Measurements from ENCODE around the gene PTPRC.

DNA sequence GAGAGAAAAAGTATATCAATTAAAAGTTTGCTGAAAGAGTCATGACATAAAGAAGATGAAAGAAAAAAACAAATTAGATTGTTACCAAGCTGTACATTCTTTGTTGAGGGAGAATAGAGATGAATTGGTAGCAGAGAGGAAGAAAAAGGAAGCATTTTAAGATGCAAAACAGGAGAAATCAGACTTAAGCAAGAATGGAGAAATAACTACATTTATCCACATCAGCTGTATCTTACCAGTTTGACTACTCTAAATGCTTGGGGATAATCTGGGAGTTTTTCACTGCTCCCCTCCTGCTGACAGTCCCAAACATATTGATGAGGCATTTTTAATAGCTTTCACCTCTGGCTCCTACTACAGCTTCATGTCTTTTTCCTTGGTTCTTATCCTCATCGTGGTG is 16.8 kb upstream of the PTPRC start:
- TF ChIP-seq, protein P1, sequence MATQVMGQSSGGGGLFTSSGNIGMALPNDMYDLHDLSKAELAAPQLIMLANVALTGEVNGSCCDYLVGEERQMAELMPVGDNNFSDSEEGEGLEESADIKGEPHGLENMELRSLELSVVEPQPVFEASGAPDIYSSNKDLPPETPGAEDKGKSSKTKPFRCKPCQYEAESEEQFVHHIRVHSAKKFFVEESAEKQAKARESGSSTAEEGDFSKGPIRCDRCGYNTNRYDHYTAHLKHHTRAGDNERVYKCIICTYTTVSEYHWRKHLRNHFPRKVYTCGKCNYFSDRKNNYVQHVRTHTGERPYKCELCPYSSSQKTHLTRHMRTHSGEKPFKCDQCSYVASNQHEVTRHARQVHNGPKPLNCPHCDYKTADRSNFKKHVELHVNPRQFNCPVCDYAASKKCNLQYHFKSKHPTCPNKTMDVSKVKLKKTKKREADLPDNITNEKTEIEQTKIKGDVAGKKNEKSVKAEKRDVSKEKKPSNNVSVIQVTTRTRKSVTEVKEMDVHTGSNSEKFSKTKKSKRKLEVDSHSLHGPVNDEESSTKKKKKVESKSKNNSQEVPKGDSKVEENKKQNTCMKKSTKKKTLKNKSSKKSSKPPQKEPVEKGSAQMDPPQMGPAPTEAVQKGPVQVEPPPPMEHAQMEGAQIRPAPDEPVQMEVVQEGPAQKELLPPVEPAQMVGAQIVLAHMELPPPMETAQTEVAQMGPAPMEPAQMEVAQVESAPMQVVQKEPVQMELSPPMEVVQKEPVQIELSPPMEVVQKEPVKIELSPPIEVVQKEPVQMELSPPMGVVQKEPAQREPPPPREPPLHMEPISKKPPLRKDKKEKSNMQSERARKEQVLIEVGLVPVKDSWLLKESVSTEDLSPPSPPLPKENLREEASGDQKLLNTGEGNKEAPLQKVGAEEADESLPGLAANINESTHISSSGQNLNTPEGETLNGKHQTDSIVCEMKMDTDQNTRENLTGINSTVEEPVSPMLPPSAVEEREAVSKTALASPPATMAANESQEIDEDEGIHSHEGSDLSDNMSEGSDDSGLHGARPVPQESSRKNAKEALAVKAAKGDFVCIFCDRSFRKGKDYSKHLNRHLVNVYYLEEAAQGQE (IDR thresholded peaks at IDR 0.05; ENCODE audit: insufficient read depth in 1 of 2, low read depth in 2 of 2, low read length in 2 of 2): no peak
- no peak for TF ChIP-seq TAF1 (IDR thresholded peaks at IDR 0.05; ENCODE audit: borderline replicate concordance, insufficient read depth, low read length)
- no peak for TF ChIP-seq POLR2AphosphoS5 (IDR thresholded peaks at IDR 0.05; ENCODE audit: low read depth, low read length)
- TF ChIP-seq SIN3A (IDR thresholded peaks at IDR 0.05; ENCODE audit: borderline replicate concordance, insufficient read depth, low read length): no peak

All from PFSK-1 (cell line).